Subcutaneous abdominal adipose tissue (tissue), 5 donors: ENCODE data around the gene PDE4D.
"Not testable (repeated sequence)": the region's sequence is repeated elsewhere in the genome, so short reads cannot be mapped to it uniquely, and the experiment has no call there.

Experiments used
- H3K27ac ChIP-seq: one replicate; pipeline ENCODE4 v1.7.0; 2013; ENCODE audit warnings: low read depth, mild to moderate bottlenecking, inconsistent platforms, low read length, moderate library complexity
- H3K27me3 ChIP-seq, 5 donors: one replicate each; pipeline ENCODE4 v1.7.0; 2013; ENCODE audit warnings: low read length in 5 of 5, inconsistent platforms in 1 of 5; ENCODE audit not compliant: control insufficient read depth in 5 of 5, insufficient read depth in 4 of 5
- H3K36me3 ChIP-seq, 5 donors: one replicate each; pipeline ENCODE4 v1.7.0; 2013; ENCODE audit warnings: low read length in 5 of 5; ENCODE audit not compliant: control insufficient read depth in 5 of 5, insufficient read depth in 5 of 5
- H3K4me1 ChIP-seq, 5 donors: one replicate each; pipeline ENCODE4 v1.7.0; 2013; ENCODE audit warnings: low read length in 5 of 5, mild to moderate bottlenecking in 3 of 5, moderate library complexity in 1 of 5; ENCODE audit not compliant: control insufficient read depth in 5 of 5, insufficient read depth in 5 of 5
- H3K4me3 ChIP-seq, 5 donors: one replicate each; pipeline ENCODE4 v1.7.0; 2013; ENCODE audit warnings: low read length in 5 of 5, low read depth in 1 of 5
- H3K9ac ChIP-seq, 5 donors: one replicate each; pipeline ENCODE4 v1.7.0; 2013; ENCODE audit warnings: low read length in 5 of 5, mild to moderate bottlenecking in 4 of 5, moderate library complexity in 3 of 5
- H3K9me3 ChIP-seq, 5 donors: one replicate each; pipeline ENCODE4 v1.7.0; 2013; ENCODE audit warnings: low read length in 5 of 5; ENCODE audit not compliant: control insufficient read depth in 5 of 5
- donor health status: healthy.
- donor health status: healthy.
- donor health status: healthy.
- donor health status: healthy.
- donor health status: healthy.

PDE4D gene

GRCh38 chr5:59756373-59757035, 137.0 kb downstream of the PDE4D start:
- Histone ChIP-seq H3K4me3 (no peak overlapping the region), H3K9me3 (no peaks in the 10 kb centered on the region), H3K27ac (no peak overlapping the region), H3K4me1 (peaks cover 0 to 3% (median 0%) of the 10 kb centered on the region in 5 donors), H3K9ac (no peak overlapping the region), H3K36me3 (no peaks in the 10 kb centered on the region), H3K27me3 (no peaks in the 10 kb centered on the region)

GRCh38 chr5:59755476-59755875, 138.1 kb downstream of the PDE4D start:
- Histone ChIP-seq H3K36me3 (no peaks in the 10 kb centered on the region), H3K27me3 (no peaks in the 10 kb centered on the region), H3K4me1 (peaks cover 0 to under 1% (median 0%) of the 10 kb centered on the region in 5 donors), H3K9me3 (no peaks in the 10 kb centered on the region), H3K27ac (no peak overlapping the region), H3K9ac (no peak overlapping the region), H3K4me3 (no peak overlapping the region)

GRCh38 chr5:59753599-59753998, 139.9 kb downstream of the PDE4D start:
- no peak overlapping the region for H3K9ac ChIP-seq
- no peaks in the 10 kb centered on the region for H3K9me3 ChIP-seq
- no peaks in the 10 kb centered on the region for H3K36me3 ChIP-seq
- no peak overlapping the region for H3K4me3 ChIP-seq
- H3K27ac ChIP-seq, result no peak overlapping the region
- no peaks in the 10 kb centered on the region for H3K27me3 ChIP-seq
- no peaks in the 10 kb centered on the region for H3K4me1 ChIP-seq

- H3K27ac ChIP-seq, result no peak overlapping the region
- no peaks in the 10 kb centered on the region for H3K9me3 ChIP-seq
- no peak overlapping the region for H3K4me3 ChIP-seq
- no peak overlapping the region for H3K9ac ChIP-seq
- no peaks in the 10 kb centered on the region for H3K36me3 ChIP-seq
- H3K27me3 ChIP-seq, result no peaks in the 10 kb centered on the region
- peaks cover 0 to 6% (median 5%) of the 10 kb centered on the region in 5 donors for H3K4me1 ChIP-seq
These were observed 143.6 kb downstream of the PDE4D start for GRCh38 chr5:59749782-59750520.

GRCh38 chr5:59748036-59748663, 145.4 kb downstream of the PDE4D start:
- H3K4me1 ChIP-seq, result peaks cover 0 to 10% (median 6%) of the 10 kb centered on the region in 5 donors
- not testable (repeated sequence) for H3K27me3 ChIP-seq, H3K9ac ChIP-seq, H3K36me3 ChIP-seq, H3K4me3 ChIP-seq, H3K9me3 ChIP-seq, H3K27ac ChIP-seq

- Histone ChIP-seq H3K9me3 (no peaks in the 10 kb centered on the region), H3K27me3 (no peaks in the 10 kb centered on the region), H3K36me3 (no peaks in the 10 kb centered on the region), H3K4me3 (no peak overlapping the region), H3K27ac (no peak overlapping the region), H3K9ac (peak overlapping the region in 1 of 5 donors; percentile 35), H3K4me1 (peaks cover 0 to 10% (median 6%) of the 10 kb centered on the region in 5 donors)
These were observed 147.2 kb downstream of the PDE4D start for GRCh38 chr5:59746241-59746765.

- peak overlapping the region; percentile 1 for H3K27ac ChIP-seq
- no peaks in the 10 kb centered on the region for H3K36me3 ChIP-seq
- no peaks in the 10 kb centered on the region for H3K27me3 ChIP-seq
- H3K4me1 ChIP-seq, result peaks cover 0 to 10% (median 6%) of the 10 kb centered on the region in 5 donors
- H3K9me3 ChIP-seq, result no peaks in the 10 kb centered on the region
- peak overlapping the region in 4 of 5 donors; percentile 34 to 61 (median 44) for H3K4me3 ChIP-seq
- peak overlapping the region in 1 of 5 donors; percentile 49 for H3K9ac ChIP-seq
These were observed 148.1 kb downstream of the PDE4D start for GRCh38 chr5:59745415-59745863.

- H3K9ac ChIP-seq, result no peak overlapping the region
- no peak overlapping the region for H3K27ac ChIP-seq
These were observed 149.0 kb downstream of the PDE4D start for GRCh38 chr5:59744531-59744992.

GRCh38 chr5:59741599-59741998, 151.9 kb downstream of the PDE4D start:
- no peaks in the 10 kb centered on the region for H3K27me3 ChIP-seq
- H3K4me1 ChIP-seq, result peaks cover 0 to 10% (median 6%) of the 10 kb centered on the region in 5 donors
- H3K9me3 ChIP-seq, result no peaks in the 10 kb centered on the region
- no peak overlapping the region for H3K27ac ChIP-seq
- no peak overlapping the region for H3K4me3 ChIP-seq
- no peaks in the 10 kb centered on the region for H3K36me3 ChIP-seq
- H3K9ac ChIP-seq, result no peak overlapping the region

More at GRCh38 chr5:59744531-59744992, 149.0 kb downstream of the PDE4D start:
- Histone ChIP-seq H3K4me3 (no peak overlapping the region), H3K9me3 (no peaks in the 10 kb centered on the region), H3K4me1 (peaks cover 0 to 10% (median 6%) of the 10 kb centered on the region in 5 donors), H3K36me3 (no peaks in the 10 kb centered on the region), H3K27me3 (no peaks in the 10 kb centered on the region)
